Stimulated activated CD4-positive, alpha-beta T cell treated with anti-CD3 and anti-CD28 coated beads, Interleukin-15, amount 100 ng/mL, for 1 hour (primary cell): ENCODE data around the gene OSBP.

Experiments
- DNase-seq, 2 donors: peaks; one replicate each; pipeline ENCODE4 v3.0.0-alpha.2; 2020; ENCODE audit warnings: low read depth in 1 of 2, low spot score in 1 of 2

OSBP gene

DNA sequence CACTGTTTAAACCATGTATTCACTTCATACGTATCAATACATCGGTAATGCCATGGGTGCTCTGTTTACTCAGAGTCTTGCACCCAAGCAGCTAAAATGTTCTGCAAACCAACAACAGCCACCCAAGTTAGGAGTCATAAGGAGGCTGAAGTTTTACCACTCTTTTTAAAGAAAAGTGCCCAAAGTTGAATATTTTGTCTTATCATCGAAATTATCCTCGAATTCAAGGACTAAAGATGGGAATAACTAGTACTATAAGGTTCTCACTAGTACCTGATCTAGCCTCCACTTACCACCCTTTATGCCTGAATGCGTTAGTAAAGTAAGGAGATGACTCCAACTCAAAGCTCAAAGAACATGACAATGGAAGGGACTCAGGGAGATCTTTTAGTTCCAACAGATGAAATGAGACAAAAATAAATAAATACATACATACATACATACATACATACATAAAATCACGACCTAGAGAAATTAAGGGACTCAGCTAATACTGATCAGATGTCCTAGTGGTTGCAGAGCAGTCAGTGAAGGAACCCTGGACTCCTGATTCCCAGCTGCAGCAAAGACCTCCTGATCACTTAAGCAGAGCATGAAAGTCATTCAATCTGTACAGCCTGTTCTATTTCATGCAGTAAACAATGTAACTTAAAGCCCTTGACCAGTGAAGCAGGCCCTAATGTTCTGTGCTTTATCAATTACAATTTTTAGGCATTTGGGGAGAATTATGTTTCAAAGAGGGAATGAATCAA lies 7.7 kb downstream of the OSBP start:
- no peak for DNase-seq

- no peak for DNase-seq
Observed at GRCh38 chr11:59602432-59602831, 13.1 kb downstream of the OSBP start.

GRCh38 chr11:59601788-59602187 lies 13.8 kb downstream of the OSBP start:
- no peak for DNase-seq

DNA sequence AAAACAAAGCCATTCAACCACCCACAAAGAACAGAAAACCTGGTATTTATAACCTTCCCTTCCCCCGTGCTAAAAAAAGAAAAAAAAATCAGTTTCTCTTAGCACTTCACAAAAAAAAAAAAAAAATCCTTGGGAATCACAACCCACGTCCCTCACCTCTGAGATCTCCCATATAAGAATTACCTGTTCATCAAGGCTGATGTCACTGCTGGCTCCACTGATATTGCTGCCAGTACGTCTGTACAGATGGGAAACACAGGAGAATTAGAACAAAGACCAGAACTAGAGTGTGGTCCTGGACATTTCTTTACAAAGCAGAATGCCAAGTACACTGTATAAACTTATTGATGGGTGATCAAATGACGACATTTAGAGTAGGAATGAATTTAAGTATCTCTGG lies 14.9 kb downstream of the OSBP start:
- no peak for DNase-seq

DNA sequence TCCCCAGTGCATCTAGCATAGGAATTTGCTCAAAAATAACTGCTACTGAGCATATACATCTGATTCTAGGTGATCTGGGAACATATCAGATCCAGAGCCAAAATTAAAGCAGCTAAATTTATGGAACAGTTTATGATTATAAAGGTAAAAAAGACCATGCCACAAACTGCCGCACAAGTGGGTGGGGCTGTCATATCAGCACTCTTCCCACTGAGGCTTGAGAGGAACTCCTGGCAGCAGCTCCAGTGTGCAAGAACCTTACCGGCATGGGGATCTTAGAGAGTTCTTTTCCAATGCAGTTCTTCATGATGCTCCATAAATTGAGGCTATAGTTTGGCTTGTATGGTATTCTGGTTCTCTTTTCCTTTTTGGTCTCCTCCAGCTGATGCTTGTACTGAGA lies 15.3 kb downstream of the OSBP start:
- no peak for DNase-seq

DNA sequence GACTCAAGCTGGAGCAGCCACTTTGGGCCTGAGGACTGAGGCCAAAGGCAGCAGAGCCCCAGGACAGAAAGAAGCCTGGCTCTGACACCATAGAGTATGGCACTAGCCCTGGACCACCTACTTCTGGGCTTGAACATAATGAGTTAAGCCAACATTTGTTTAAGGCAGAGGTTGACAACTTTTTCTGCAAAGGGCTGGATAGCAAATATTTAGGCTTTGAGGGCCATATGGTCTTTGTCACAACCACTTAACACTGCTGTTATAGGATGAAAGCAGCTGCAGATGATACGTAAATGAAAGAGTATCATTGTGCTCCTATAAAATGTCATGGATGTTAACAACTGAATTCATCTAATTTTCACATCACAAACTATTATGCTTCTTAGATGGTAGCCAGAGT lies 16.6 kb downstream of the OSBP start:
- DNase-seq = no peak

DNA sequence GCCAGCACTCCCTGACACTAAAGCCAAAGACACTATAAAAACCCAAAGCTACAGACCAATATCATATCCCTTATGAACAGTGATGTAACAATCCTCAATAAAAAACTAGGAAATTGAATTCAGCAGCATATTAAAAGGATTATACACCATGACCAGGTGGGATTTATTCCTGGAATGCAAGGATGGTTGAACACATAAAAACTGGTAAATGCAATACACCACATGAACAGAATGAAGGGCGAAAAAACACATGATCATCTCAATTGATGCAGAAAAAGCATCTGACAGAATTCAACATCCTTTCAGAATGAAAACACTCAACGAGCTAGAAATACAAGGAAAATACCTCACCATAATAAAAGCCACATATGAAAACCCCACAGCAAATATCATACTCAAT lies 31.3 kb downstream of the OSBP start:
- DNase-seq = no peak

DNA sequence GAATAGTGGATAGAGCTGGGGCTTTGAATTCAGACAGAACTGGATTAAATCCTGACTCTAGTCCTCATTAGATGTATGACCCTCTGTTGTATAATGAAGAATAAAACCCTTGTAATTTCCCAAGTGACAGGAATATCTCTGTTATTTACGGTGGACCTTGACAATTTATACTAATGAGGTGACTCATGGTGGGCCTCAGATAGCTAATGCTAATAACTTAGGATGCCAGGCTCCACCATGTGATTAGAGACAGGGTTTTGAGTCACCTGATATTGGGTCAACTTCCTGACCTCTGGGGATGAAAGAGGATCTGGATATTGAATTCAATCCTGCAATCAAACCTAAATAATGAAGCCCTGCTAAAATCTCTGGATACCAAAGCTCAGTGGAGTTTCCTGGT lies 33.6 kb downstream of the OSBP start:
- DNase-seq = no peak

- DNase-seq = no peak
Observed at GRCh38 chr11:59578369-59578768, 37.2 kb downstream of the OSBP start.

DNA sequence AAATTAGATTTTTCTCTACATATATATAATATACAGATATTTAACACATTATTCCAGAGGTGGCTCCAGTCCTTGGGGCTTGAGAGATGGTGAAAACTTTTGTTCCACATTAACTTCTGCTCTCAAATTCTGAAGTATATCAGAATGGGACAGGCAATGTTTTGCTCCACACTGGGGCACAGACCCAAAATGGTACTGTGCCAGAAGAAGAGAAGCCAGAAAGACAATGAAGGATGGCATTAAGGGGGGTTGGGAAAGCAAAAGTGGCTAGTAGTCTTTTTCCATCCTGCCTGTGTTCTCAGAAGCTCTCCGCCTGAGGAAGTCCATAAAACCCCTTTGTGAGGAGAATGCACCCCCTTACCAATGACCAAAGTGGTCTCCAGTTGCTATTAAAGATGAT lies 40.1 kb downstream of the OSBP start:
- DNase-seq = no peak

DNA sequence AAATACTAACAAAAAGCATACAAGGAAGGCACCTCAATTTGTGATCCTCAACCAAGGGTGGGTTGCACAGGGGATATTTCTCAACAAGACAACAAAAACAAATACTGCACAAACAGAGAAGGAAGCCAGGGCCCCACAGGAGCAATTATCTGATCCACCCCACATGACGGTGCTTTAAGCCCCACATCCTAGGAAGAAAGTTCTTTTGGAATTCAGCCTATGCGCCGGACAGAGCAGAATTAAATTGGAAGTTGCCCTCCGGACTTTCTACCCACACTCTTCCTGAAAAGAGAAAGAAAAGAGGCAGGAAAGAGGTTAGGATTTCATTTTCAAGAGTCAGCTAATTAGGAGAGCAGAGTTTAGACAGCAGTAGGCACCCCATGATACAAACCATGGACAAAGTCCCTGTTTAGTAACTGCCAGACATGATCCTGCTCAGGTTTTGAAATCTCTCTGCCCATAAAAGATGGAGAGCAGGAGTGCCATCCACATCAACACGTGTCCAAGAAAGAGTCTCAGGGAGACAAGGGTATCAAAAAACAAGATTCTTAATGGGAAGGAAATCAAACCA lies 40.6 kb downstream of the OSBP start:
- no peak for DNase-seq

DNA sequence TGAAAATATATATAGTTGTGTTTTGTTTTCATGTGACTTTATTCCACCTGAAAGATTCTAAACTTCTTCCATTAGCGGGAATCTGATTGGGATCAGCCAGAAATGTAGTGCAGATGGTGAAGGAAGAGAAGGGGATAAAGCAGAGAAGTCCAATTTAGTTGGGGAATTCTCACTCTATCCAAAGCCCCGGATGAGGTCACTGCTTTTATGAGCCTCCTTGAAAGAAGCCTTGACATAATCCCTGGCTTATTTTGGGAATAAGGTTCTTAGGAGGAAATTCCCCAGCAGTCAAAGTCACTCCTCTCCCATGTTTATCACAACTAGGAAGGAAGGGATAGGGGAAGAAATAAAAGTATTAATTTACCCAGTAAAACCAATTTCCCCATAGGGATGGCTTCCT lies 41.1 kb downstream of the OSBP start:
- no peak for DNase-seq

- no peak for DNase-seq
Observed at GRCh38 chr11:59573216-59573615, 42.4 kb downstream of the OSBP start.

GRCh38 chr11:59572091-59572490 lies 43.5 kb downstream of the OSBP start:
- DNase-seq = no peak

- DNase-seq = no peak
Observed at GRCh38 chr11:59562292-59562691, 53.3 kb downstream of the OSBP start.

DNA sequence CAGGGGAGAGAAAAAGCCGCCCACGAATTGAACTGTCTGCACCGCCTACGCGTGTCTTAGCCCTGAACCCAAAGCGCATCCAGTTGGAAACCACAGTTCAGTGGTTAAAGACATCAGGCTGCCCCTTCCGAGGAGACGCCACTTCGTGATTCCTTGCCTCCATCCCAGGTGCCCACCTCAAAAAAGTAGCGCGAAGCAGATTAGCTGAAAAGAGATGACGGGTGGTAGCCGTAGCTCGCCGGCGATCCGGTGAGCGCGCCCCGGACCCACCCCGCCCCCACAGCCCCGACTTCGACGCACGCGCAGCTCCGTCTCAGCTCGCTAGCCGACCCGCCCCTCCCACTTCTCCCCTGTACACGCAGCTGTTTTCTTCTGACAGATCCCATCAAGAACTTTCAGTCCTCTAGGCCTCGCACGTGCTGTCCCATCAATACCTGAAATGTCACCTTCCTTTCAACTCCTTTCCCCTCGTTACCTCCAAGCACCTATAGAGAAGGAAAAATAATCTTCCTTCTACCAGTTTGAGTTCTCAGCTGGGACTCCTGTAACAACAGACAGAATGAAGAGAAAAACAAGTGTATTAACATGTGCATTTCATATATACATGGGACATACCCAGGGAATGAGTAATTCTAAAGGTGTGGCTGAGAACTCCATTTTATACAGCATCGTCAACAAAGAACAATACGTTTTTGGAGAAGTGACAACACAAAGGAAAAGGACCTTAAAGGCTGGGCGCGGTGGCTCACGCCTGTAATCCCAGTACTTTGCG lies 54.7 kb downstream of the OSBP start:
- DNase-seq = peak; percentile 58 to 73

DNA sequence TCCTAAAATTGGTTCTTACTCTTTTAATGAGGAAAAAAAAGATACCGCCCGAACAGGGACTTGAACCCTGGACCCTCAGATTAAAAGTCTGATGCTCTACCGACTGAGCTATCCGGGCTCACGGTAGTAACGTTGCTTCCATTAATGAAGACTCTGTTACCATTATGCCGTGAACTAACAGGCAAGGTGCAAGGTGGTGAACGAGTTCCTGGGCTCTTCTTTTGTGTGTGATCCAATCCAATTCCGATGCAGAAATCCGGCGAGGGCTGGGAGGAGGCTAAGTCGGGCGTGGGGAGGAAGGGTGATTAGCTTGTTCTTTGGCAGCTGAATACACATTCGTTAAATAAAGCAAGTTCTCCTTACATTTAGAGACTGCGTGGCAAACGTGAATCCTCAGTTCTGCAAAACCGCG lies 55.3 kb downstream of the OSBP start:
- DNase-seq = peak; percentile 20 to 54

- DNase-seq = no peak
Observed at GRCh38 chr11:59559886-59560285, 55.7 kb downstream of the OSBP start.

GRCh38 chr11:59558270-59558643 lies 57.3 kb downstream of the OSBP start:
- no peak for DNase-seq

GRCh38 chr11:59556917-59557348 lies 58.6 kb downstream of the OSBP start:
- DNase-seq = no peak

GRCh38 chr11:59556115-59556916 lies 59.3 kb downstream of the OSBP start:
- DNase-seq = peak in 1 of 2 donors; percentile 63
